ENCODE data around the gene CHRNB2. TPM values are rescaled to one million over a fixed set of nuclear protein-coding genes. Genes with fewer than 3 reads are reported as not detected.
"Not testable (repeated sequence)": the region's sequence is repeated elsewhere in the genome, so short reads cannot be mapped to it uniquely, and the experiment has no call there.

Gene CHRNB2
- total and polyA plus RNA-seq, 2 donors (not counting 1 experiment from before 2014, with no cell fraction given): 0.02 TPM; not detected in 1

DNA sequence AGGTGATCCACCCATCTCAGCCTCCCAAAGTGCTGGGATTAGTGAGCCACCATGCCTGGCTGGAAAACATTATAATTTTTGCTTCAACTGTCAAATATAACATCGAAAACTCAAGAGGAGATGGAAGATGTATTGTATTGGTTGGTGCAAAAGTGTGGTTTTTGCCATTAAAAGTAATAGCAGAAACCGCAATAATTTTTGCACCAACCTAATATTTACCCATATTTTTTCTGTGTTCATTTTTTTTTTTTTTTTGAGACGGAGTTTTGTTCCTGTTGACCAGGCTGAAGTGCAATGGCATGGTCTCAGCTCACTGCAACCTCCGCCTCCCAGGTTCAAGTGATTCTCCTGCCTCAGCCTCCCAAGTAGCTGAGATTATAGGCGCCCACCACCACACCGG is 38.3 kb upstream of the CHRNB2 start:
- Histone ChIP-seq H3K79me2 (ENCODE audit: control insufficient read depth, insufficient read depth, low read length) (no peaks in the 10 kb centered on the region), H4K20me1 (ENCODE audit: control insufficient read depth, extremely low read depth, insufficient read depth, low read length) (no peaks in the 10 kb centered on the region), H3K9ac (ENCODE audit: insufficient read depth, low read length) (no peak overlapping the region), H2AFZ (ENCODE audit: low read length) (no peak overlapping the region), H3K27me3 (ENCODE audit: control insufficient read depth, insufficient read depth, low read length) (peaks cover 4% of the 10 kb centered on the region), H3K36me3 (ENCODE audit: control insufficient read depth, insufficient read depth, low read length) (no peaks in the 10 kb centered on the region), H3K4me3 (replicated peaks in 1 of 4; ENCODE audit: control extremely low read depth in 1 of 4, insufficient read depth in 1 of 4, low read depth in 3 of 4, low read length in 4 of 4) (no peak overlapping the region), H3K9me3 (ENCODE audit: control insufficient read depth, insufficient read depth, low read depth, low read length) (no peaks in the 10 kb centered on the region), H3K27ac (ENCODE audit: insufficient read depth, low read length) (no peak overlapping the region), H3K4me1 (ENCODE audit: control insufficient read depth, extremely low read depth, insufficient read depth, low read length) (no peaks in the 10 kb centered on the region), H3K4me2 (ENCODE audit: extremely low read depth, insufficient read depth, low read length) (no peak overlapping the region)
- TF ChIP-seq CTCF (conservative IDR thresholded peaks at IDR 0.05 in 1 of 2, IDR thresholded peaks at IDR 0.05 in 1 of 2; ENCODE audit: low read depth in 1 of 2, low read length in 2 of 2) (no peak), EZH2 (IDR thresholded peaks at IDR 0.05; ENCODE audit: low read length, missing control alignments) (no peak)
- no peak for DNase-seq (ENCODE audit: low read depth in 2 of 2)

DNA sequence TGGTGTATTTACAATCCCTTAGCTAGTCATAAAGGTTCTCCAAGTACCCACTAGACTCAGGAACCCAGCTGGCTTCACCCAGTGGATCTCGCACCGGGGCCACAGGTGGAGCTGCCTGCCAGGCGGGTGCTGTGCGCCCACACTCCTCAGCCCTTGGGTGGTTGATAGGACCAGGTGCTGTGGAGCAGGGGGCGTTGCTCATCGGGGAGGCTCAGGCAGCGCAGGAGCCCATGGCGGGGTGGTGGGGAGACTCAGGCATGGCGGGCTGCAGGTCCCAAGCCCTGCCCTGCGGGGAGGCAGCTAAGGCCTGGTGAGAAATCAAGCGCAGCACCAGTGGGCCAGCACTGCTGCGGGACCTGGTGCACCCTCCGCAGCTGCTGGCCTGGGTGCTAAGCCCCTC is 35.6 kb upstream of the CHRNB2 start:
- H3K27me3 ChIP-seq (ENCODE audit: control insufficient read depth, insufficient read depth, low read length); H3K9ac ChIP-seq (ENCODE audit: insufficient read depth, low read length); H3K27ac ChIP-seq (ENCODE audit: insufficient read depth, low read length); H2AFZ ChIP-seq (ENCODE audit: low read length); H4K20me1 ChIP-seq (ENCODE audit: control insufficient read depth, extremely low read depth, insufficient read depth, low read length); H3K36me3 ChIP-seq (ENCODE audit: control insufficient read depth, insufficient read depth, low read length); H3K9me3 ChIP-seq (ENCODE audit: control insufficient read depth, insufficient read depth, low read depth, low read length); DNase-seq (ENCODE audit: low read depth in 2 of 2); H3K4me1 ChIP-seq (ENCODE audit: control insufficient read depth, extremely low read depth, insufficient read depth, low read length); H3K79me2 ChIP-seq (ENCODE audit: control insufficient read depth, insufficient read depth, low read length); H3K4me2 ChIP-seq (ENCODE audit: extremely low read depth, insufficient read depth, low read length); H3K4me3 ChIP-seq (replicated peaks in 1 of 4; ENCODE audit: control extremely low read depth in 1 of 4, insufficient read depth in 1 of 4, low read depth in 3 of 4, low read length in 4 of 4): not testable (repeated sequence)

DNA sequence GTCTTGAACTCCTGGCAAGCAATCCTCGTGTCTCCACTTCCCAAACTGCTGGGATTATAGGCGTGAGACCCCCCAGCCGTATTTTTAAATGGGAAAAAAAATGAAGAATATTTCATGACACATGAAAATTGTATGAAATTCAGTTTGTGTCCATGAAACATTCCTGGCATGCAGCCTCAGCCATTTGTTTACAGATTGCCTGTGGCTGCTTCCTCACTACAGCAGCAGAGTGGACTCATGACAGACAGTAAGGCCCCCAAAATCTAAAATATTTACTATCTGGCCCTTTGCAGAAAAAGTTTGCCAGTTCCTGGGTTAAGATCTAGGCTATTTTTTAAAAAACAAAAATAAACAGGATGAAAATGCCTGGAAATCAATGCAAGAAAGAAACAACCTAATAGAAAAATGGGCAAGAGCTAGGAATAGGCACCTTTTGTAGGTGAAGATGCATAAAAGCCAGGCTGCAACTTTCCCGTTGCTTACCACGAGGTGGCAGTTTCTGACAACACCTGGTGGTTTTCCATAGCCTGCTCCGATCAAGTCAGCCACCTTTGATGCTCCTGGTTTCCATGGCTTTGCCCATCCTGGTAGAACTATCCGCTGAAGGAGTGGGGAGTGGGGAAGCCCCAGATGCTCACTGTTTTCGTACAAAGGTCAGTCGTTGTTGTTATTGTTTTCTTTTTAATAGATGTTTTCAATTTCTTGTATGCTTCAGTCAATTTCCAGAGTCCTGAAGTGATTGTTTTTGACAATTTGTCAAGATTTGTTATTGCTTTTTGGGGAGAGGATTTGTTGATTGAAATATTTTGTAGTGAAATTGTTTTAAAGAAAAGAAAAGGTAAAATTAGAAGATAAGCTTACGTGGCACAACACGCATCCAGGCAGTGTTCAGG is 33.4 kb upstream of the CHRNB2 start:
- Histone ChIP-seq H3K36me3 (ENCODE audit: control insufficient read depth, insufficient read depth, low read length) (no peaks in the 10 kb centered on the region), H3K27ac (ENCODE audit: insufficient read depth, low read length) (no peak overlapping the region), H3K4me3 (replicated peaks in 1 of 4; ENCODE audit: control extremely low read depth in 1 of 4, insufficient read depth in 1 of 4, low read depth in 3 of 4, low read length in 4 of 4) (no peak overlapping the region), H3K9ac (ENCODE audit: insufficient read depth, low read length) (no peak overlapping the region), H3K4me2 (ENCODE audit: extremely low read depth, insufficient read depth, low read length) (no peak overlapping the region), H3K27me3 (ENCODE audit: control insufficient read depth, insufficient read depth, low read length) (peaks cover 11% of the 10 kb centered on the region), H3K9me3 (ENCODE audit: control insufficient read depth, insufficient read depth, low read depth, low read length) (no peaks in the 10 kb centered on the region), H3K4me1 (ENCODE audit: control insufficient read depth, extremely low read depth, insufficient read depth, low read length) (no peaks in the 10 kb centered on the region), H2AFZ (ENCODE audit: low read length) (no peak overlapping the region), H3K79me2 (ENCODE audit: control insufficient read depth, insufficient read depth, low read length) (no peaks in the 10 kb centered on the region), H4K20me1 (ENCODE audit: control insufficient read depth, extremely low read depth, insufficient read depth, low read length) (no peaks in the 10 kb centered on the region)
- peak; percentile 20 to 27 for DNase-seq (ENCODE audit: low read depth in 2 of 2)
- TF ChIP-seq EZH2 (IDR thresholded peaks at IDR 0.05; ENCODE audit: low read length, missing control alignments) (no peak), CTCF (conservative IDR thresholded peaks at IDR 0.05 in 1 of 2, IDR thresholded peaks at IDR 0.05 in 1 of 2; ENCODE audit: low read depth in 1 of 2, low read length in 2 of 2) (peak in 1 of 2 donors; percentile 42)
